Coronary artery (tissue), 2 donors: ENCODE data around the gene HNF4A.

ENCODE experiments used
- DNase-seq: peaks from one replicate; pipeline ENCODE4 v3.0.0-alpha.2; 2017; ENCODE audit warnings: low spot score
- H3K27ac ChIP-seq, 2 donors: fragments of 200-600 bp; sonication (generic); one replicate each; pipeline ENCODE4 v1.5.1; 2016 to 2019
- H3K4me3 ChIP-seq: fragments of 200-600 bp; sonication (generic); 2 replicates; pipeline ENCODE4 v1.5.1; 2016; ENCODE audit warnings: mild to moderate bottlenecking, moderate library complexity
- CTCF ChIP-seq: fragments of 200-600 bp; sonication (generic); IDR thresholded peaks from one replicate; pipeline ENCODE4 v1.5.1; 2019; ENCODE audit warnings: antibody characterized with exemption

HNF4A gene

GRCh38 chr20:44426879-44427790 is 71.6 kb downstream of the HNF4A start:
- no peak overlapping the region for H3K4me3 ChIP-seq
- TF ChIP-seq CTCF = no peak
- DNase-seq = no peak

GRCh38 chr20:44427804-44428173 is 72.3 kb downstream of the HNF4A start:
- no peak overlapping the region for H3K4me3 ChIP-seq
- no peak for TF ChIP-seq CTCF
- no peak for DNase-seq
- no peak overlapping the region for H3K27ac ChIP-seq

More at GRCh38 chr20:44426879-44427790, 71.6 kb downstream of the HNF4A start:
- no peak overlapping the region for H3K27ac ChIP-seq

GRCh38 chr20:44428174-44429016 is 72.9 kb downstream of the HNF4A start:
- TF ChIP-seq CTCF = no peak
- Histone ChIP-seq H3K4me3 (no peak overlapping the region), H3K27ac (no peak overlapping the region)
- no peak for DNase-seq

- TF ChIP-seq CTCF = no peak
- no peak overlapping the region for H3K27ac ChIP-seq
- no peak overlapping the region for H3K4me3 ChIP-seq
- DNase-seq = no peak
Observed at GRCh38 chr20:44429017-44429339, 73.5 kb downstream of the HNF4A start.

GRCh38 chr20:44429419-44430269 is 74.1 kb downstream of the HNF4A start:
- no peak overlapping the region for H3K27ac ChIP-seq
- no peak for TF ChIP-seq CTCF
- DNase-seq = no peak
- no peak overlapping the region for H3K4me3 ChIP-seq

GRCh38 chr20:44430270-44431065 is 75.0 kb downstream of the HNF4A start:
- TF ChIP-seq CTCF = no peak
- no peak for DNase-seq
- no peak overlapping the region for H3K27ac ChIP-seq
- H3K4me3 ChIP-seq = no peak overlapping the region
